IMR-90 (cell line): ENCODE measurements around the gene CATSPERZ. TPM values are rescaled to one million over a fixed set of nuclear protein-coding genes. Genes with fewer than 3 reads are reported as not detected.
A peak's percentile ranks its signal among the peaks of the same experiment; 100 is the strongest.

Experiments
- ATAC-seq: fragments of 200-7000 bp; cut with Tn5 transposase; 2 replicates; pipeline ENCODE4 v1.9.1; 2020; ENCODE audit warnings: low read depth, mild to moderate bottlenecking, moderate library complexity
- BruUV-seq: library from RNA; stranded (reverse); fragments of 400-500 nt; replicated peaks from 2 replicates; lab custom pipeline; 2021; lab: Mats Ljungman, UMichigan
- CTCF ChIA-PET: fragments of 300-600 bp; formaldehyde crosslinking; extraction: SDS; loops from one replicate; lab custom pipeline; 2021; ENCODE audit warnings: antibody characterized with exemption; lab: Yijun Ruan, JAX
- POLR2A ChIA-PET: fragments of 300-600 bp; sonication (Branson Sonifier 250); formaldehyde crosslinking; loops from one replicate; lab custom pipeline; 2022; ENCODE audit warnings: antibody characterized with exemption; ENCODE audit not compliant: unreplicated experiment; lab: Charles Lee
- DNase-seq: peaks from one replicate; pipeline ENCODE4 v3.0.0; 2013
- H2AFZ ChIP-seq: replicated peaks from 2 replicates; pipeline ENCODE3; 2013; ENCODE audit warnings: low read length, mild to moderate bottlenecking; ENCODE audit not compliant: poor library complexity
- H2AK5ac ChIP-seq: 2 replicates; pipeline ENCODE4 v1.6.1; 2013; ENCODE audit warnings: low read depth, low read length, inconsistent platforms
- H2AK9ac ChIP-seq: replicated peaks from 2 replicates; pipeline ENCODE3; 2013; ENCODE audit warnings: mild to moderate bottlenecking, low read depth, low read length, moderate library complexity; ENCODE audit not compliant: poor library complexity
- H2BK120ac ChIP-seq: 2 replicates; pipeline ENCODE4 v1.6.1; 2013; ENCODE audit warnings: low read depth, low read length, inconsistent platforms
- H2BK15ac ChIP-seq: 3 replicates; pipeline ENCODE4 v1.6.1; 2013; ENCODE audit warnings: low read depth, low read length, inconsistent platforms
- H2BK20ac ChIP-seq: 2 replicates; pipeline ENCODE4 v1.6.1; 2013; ENCODE audit warnings: low read depth, mild to moderate bottlenecking, inconsistent platforms, low read length, moderate library complexity
- H2BK5ac ChIP-seq: 2 replicates; pipeline ENCODE4 v1.6.1; 2013; ENCODE audit warnings: mild to moderate bottlenecking, low read depth, low read length, inconsistent platforms; ENCODE audit not compliant: poor library complexity, severe bottlenecking
- H3K14ac ChIP-seq: replicated peaks from 2 replicates; pipeline ENCODE4 v1.6.1; 2013; ENCODE audit warnings: low read depth, low read length, inconsistent platforms
- H3K18ac ChIP-seq: 2 replicates; pipeline ENCODE4 v1.6.1; 2013; ENCODE audit warnings: low read depth, low read length, control low read depth
- H3K23ac ChIP-seq: 2 replicates; pipeline ENCODE4 v1.6.1; 2013; ENCODE audit warnings: low read depth, low read length, inconsistent platforms
- H3K27ac ChIP-seq: 2 replicates; pipeline ENCODE4 v1.5.1; 2013; ENCODE audit warnings: mild to moderate bottlenecking, control low read depth, low read length; ENCODE audit not compliant: insufficient read depth
- H3K27me3 ChIP-seq: 2 replicates; pipeline ENCODE4 v1.6.1; 2013; ENCODE audit warnings: low read length; ENCODE audit not compliant: control insufficient read depth, insufficient read depth
- H3K36me3 ChIP-seq: 2 replicates; pipeline ENCODE4 v1.6.1; 2013; ENCODE audit warnings: low read length, mixed read lengths; ENCODE audit not compliant: control insufficient read depth, insufficient read depth
- H3K4ac ChIP-seq: 2 replicates; pipeline ENCODE4 v1.6.1; 2013; ENCODE audit warnings: low read depth, low read length, inconsistent platforms
- H3K4me1 ChIP-seq: 2 replicates; pipeline ENCODE4 v1.6.1; 2013; ENCODE audit warnings: low read length, mixed read lengths; ENCODE audit not compliant: control insufficient read depth, insufficient read depth
- H3K4me2 ChIP-seq: 2 replicates; pipeline ENCODE4 v1.6.1; 2013; ENCODE audit warnings: low read depth, mild to moderate bottlenecking, control low read depth, low read length, moderate library complexity
- H3K4me3 ChIP-seq: 2 replicates; pipeline ENCODE4 v1.5.1; 2013; ENCODE audit warnings: low read depth, mild to moderate bottlenecking, control low read depth, low read length, moderate library complexity; ENCODE audit not compliant: insufficient read depth
- H3K56ac ChIP-seq: 2 replicates; pipeline ENCODE4 v1.6.1; 2013; ENCODE audit warnings: low read length, inconsistent platforms; ENCODE audit not compliant: insufficient read depth; ENCODE audit errors: extremely low read depth
- H3K79me1 ChIP-seq, 2 experiments: 2 replicates each; pipeline ENCODE4 v1.6.1; 2013; ENCODE audit warnings: low read length in 2 of 2, inconsistent platforms in 1 of 2, low read depth in 1 of 2
- H3K9ac ChIP-seq: 2 replicates; pipeline ENCODE4 v1.6.1; 2013; ENCODE audit warnings: low read depth, low read length, control low read depth
- H3K9me1 ChIP-seq: 2 replicates; pipeline ENCODE4 v1.6.1; 2013; ENCODE audit warnings: low read length, inconsistent platforms; ENCODE audit not compliant: insufficient read depth
- H3K9me3 ChIP-seq: 2 replicates; pipeline ENCODE4 v1.6.1; 2013; ENCODE audit warnings: low read length; ENCODE audit not compliant: control insufficient read depth, insufficient read depth
- H4K20me1 ChIP-seq: 2 replicates; pipeline ENCODE4 v1.6.1; 2013; ENCODE audit warnings: low read length, inconsistent platforms; ENCODE audit not compliant: insufficient read depth
- H4K5ac ChIP-seq: 2 replicates; pipeline ENCODE4 v1.6.1; 2013; ENCODE audit warnings: mild to moderate bottlenecking, low read depth, low read length, control low read depth
- H4K8ac ChIP-seq, 2 experiments: 2 replicates each; pipeline ENCODE4 v1.6.1; 2013; ENCODE audit warnings: low read depth in 2 of 2, low read length in 2 of 2, control low read depth in 1 of 2, inconsistent platforms in 1 of 2
- H4K91ac ChIP-seq: 2 replicates; pipeline ENCODE4 v1.6.1; 2013; ENCODE audit warnings: low read depth, low read length, inconsistent platforms; ENCODE audit not compliant: insufficient read depth
- BHLHE40 ChIP-seq: fragments of 150-350 bp; IDR thresholded peaks from 2 replicates; pipeline ENCODE4 v1.6.1; 2016; ENCODE audit warnings: mild to moderate bottlenecking, low read depth, low read length
- CHD1 ChIP-seq: IDR thresholded peaks from 2 replicates; pipeline ENCODE4 v1.6.1; 2012; ENCODE audit warnings: low read depth, low read length, improper control_type of control experiment
- MAFK ChIP-seq: IDR thresholded peaks from 2 replicates; pipeline ENCODE4 v1.6.1; 2012; ENCODE audit warnings: low read depth, low read length, improper control_type of control experiment
- MAZ ChIP-seq: IDR thresholded peaks from 2 replicates; pipeline ENCODE4 v1.6.1; 2012; ENCODE audit warnings: low read depth, mild to moderate bottlenecking, low read length, improper control_type of control experiment, moderate library complexity, borderline replicate concordance
- MXI1 ChIP-seq: IDR thresholded peaks from 2 replicates; pipeline ENCODE4 v1.6.1; 2012; ENCODE audit warnings: low read depth, mild to moderate bottlenecking, low read length, moderate library complexity, borderline replicate concordance
- NFE2L2 ChIP-seq: fragments of 150-350 bp; IDR thresholded peaks from 2 replicates; pipeline ENCODE4 v1.6.1; 2016; ENCODE audit warnings: low read depth, mild to moderate bottlenecking, low read length
- POLR2A ChIP-seq: IDR thresholded peaks from 2 replicates; pipeline ENCODE4 v1.6.1; 2012; ENCODE audit warnings: mild to moderate bottlenecking, low read depth, low read length
- RAD21 ChIP-seq: IDR thresholded peaks from 2 replicates; pipeline ENCODE4 v1.6.1; 2012; ENCODE audit warnings: low read length, improper control_type of control experiment
- RCOR1 ChIP-seq: IDR thresholded peaks from 2 replicates; pipeline ENCODE4 v1.6.1; 2012; ENCODE audit warnings: mild to moderate bottlenecking, low read length, improper control_type of control experiment; ENCODE audit not compliant: insufficient replicate concordance
- RFX5 ChIP-seq: IDR thresholded peaks from 2 replicates; pipeline ENCODE4 v1.8.0; 2012; ENCODE audit warnings: low read depth, mild to moderate bottlenecking, low read length, moderate library complexity
- SMC3 ChIP-seq: fragments of 150-350 bp; IDR thresholded peaks from 2 replicates; pipeline ENCODE4 v1.6.1; 2016; ENCODE audit warnings: low read depth, mild to moderate bottlenecking, antibody characterized with exemption, low read length, moderate library complexity
- WGBS, 2 experiments: methylation state at CpG; one replicate each; pipeline versions ENCODE4 v1.1.5 to v1.1.7; 2013; ENCODE audit warnings: missing lambda C conversion rate in 2 of 2; ENCODE audit not compliant: insufficient read length in 1 of 2; ENCODE audit errors: extremely low coverage in 2 of 2; 5-methylcytosine and 5-hydroxymethylcytosine counted together
- dilution Hi-C: fragments of 300-500 bp; cut with HindIII; formaldehyde crosslinking; loops from one replicate; pipeline ENCODE4 v1.14.3; 2018; ENCODE audit warnings: low sequenced_read_pairs; ENCODE audit not compliant: unreplicated experiment
- in situ Hi-C: fragments of 300-500 bp; cut with MboI; formaldehyde crosslinking; loops from 3 replicates; pipeline ENCODE4 v1.14.3; 2019; ENCODE audit warnings: low sequenced_read_pairs, inconsistent platforms, mixed read lengths
- intact Hi-C: fragments of 100-400 bp; cut with micrococcal nuclease; formaldehyde crosslinking; loops from 2 replicates; pipeline ENCODE4 v1.10.0; 2022
- polyA plus RNA-seq, 3 experiments: library from polyadenylated mRNA; depleted of rRNA; stranded (reverse); fragments of >200 nt; gene quantifications; 2 replicates each; pipeline ENCODE4 v1.2.3, GENCODE V29; 2012; ENCODE audit warnings: low replicate concordance in 1 of 3
- total RNA-seq: library from RNA; depleted of rRNA; stranded (reverse); fragments of >200 nt; gene quantifications from 2 replicates; pipeline ENCODE4 v1.2.3, GENCODE V29; 2012
- TF ChIP-seq, protein P1 (sequence below): conservative IDR thresholded peaks from 2 replicates; pipeline ENCODE4 v1.5.1; 2012; ENCODE audit warnings: mild to moderate bottlenecking, low read depth, low read length, improper control_type of control experiment
- TF ChIP-seq, protein P2 (sequence below): fragments of 150-350 bp; IDR thresholded peaks from 2 replicates; pipeline ENCODE4 v1.6.1; 2016; ENCODE audit warnings: low read depth, mild to moderate bottlenecking, low read length, moderate library complexity, borderline replicate concordance

Gene CATSPERZ
- total and polyA plus RNA-seq, 2 of the 4 experiments (the other 2 are of a cell fraction): not detected

DNA sequence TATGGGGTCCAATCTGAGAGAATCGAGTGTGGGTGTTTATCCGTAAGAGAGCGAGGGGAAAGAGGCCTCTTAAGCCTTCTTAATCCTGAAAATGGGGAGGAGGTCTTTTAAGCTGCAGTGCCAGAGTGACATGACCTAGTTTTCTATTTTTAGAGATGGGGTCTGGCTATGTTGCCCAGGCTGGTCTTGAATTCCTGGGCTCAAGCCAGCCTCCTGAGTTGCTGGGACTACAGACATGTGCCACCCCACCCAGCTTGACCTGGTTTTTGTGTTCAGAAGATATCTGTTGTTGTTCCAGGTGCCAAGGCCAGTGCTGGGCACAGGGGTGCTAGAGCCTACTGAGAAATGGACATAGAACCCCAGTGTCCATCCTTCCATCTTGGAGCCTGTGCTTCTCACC lies 17.1 kb upstream of the CATSPERZ start:
- no peak for DNase-seq
- Histone ChIP-seq H3K4ac (no peak overlapping the region; the same call in 1 of the 2 replicates), H2BK15ac (no peak overlapping the region), H4K8ac (no peak overlapping the region), H4K20me1 (no peaks in the 10 kb centered on the region), H3K56ac (no peak overlapping the region), H2BK20ac (no peak overlapping the region), H3K9ac (no peak overlapping the region), H3K79me1 (peaks cover 15 to 39% of the 10 kb centered on the region in 2 experiments), H2BK120ac (no peak overlapping the region), H3K14ac (no peak overlapping the region), H3K23ac (peak overlapping the region; percentile 51; the same call in 1 of the 2 replicates), H4K5ac (no peak overlapping the region), H3K9me1 (peaks cover 5% of the 10 kb centered on the region; the same call in 1 of the 2 replicates), H2BK5ac (no peak overlapping the region), H2AK5ac (no peak overlapping the region; the same call in 1 of the 2 replicates), H2AK9ac (no peak overlapping the region), H3K4me1 (peaks cover 8% of the 10 kb centered on the region), H3K4me2 (peak overlapping the region; percentile 15; the same call in 1 of the 2 replicates), H3K9me3 (no peaks in the 10 kb centered on the region), H4K91ac (no peak overlapping the region), H3K36me3 (peaks cover 15% of the 10 kb centered on the region), H3K4me3 (no peak overlapping the region), H3K27me3 (no peaks in the 10 kb centered on the region), H3K18ac (no peak overlapping the region), H2AFZ (no peak overlapping the region), H3K27ac (no peak overlapping the region)
- dilution Hi-C loops (no loop called here), in situ Hi-C loops (no loop called here), intact Hi-C loops (no loop called here)
- no peak for TF ChIP-seq CHD1
- no peak for TF ChIP-seq RAD21
- TF ChIP-seq, protein P1, sequence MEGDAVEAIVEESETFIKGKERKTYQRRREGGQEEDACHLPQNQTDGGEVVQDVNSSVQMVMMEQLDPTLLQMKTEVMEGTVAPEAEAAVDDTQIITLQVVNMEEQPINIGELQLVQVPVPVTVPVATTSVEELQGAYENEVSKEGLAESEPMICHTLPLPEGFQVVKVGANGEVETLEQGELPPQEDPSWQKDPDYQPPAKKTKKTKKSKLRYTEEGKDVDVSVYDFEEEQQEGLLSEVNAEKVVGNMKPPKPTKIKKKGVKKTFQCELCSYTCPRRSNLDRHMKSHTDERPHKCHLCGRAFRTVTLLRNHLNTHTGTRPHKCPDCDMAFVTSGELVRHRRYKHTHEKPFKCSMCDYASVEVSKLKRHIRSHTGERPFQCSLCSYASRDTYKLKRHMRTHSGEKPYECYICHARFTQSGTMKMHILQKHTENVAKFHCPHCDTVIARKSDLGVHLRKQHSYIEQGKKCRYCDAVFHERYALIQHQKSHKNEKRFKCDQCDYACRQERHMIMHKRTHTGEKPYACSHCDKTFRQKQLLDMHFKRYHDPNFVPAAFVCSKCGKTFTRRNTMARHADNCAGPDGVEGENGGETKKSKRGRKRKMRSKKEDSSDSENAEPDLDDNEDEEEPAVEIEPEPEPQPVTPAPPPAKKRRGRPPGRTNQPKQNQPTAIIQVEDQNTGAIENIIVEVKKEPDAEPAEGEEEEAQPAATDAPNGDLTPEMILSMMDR: no peak
- TF ChIP-seq, protein P2, sequence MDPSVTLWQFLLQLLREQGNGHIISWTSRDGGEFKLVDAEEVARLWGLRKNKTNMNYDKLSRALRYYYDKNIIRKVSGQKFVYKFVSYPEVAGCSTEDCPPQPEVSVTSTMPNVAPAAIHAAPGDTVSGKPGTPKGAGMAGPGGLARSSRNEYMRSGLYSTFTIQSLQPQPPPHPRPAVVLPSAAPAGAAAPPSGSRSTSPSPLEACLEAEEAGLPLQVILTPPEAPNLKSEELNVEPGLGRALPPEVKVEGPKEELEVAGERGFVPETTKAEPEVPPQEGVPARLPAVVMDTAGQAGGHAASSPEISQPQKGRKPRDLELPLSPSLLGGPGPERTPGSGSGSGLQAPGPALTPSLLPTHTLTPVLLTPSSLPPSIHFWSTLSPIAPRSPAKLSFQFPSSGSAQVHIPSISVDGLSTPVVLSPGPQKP: no peak
- TF ChIP-seq MAZ: no peak
- no peak for TF ChIP-seq NFE2L2
- no peak for TF ChIP-seq SMC3
- no peak for TF ChIP-seq RFX5
- no peak for TF ChIP-seq BHLHE40
- TF ChIP-seq MAFK: no peak
- no peak for TF ChIP-seq RCOR1
- no peak for TF ChIP-seq MXI1
- TF ChIP-seq POLR2A: no peak
- no CpG with 5 or more reads among the region's 3 CpGs for WGBS, 2 experiments
- CTCF ChIA-PET: interaction anchor here (1.2 to 1.6 kb wide), 2 partner anchors 18 to 22 kb away, joined by 3 to 4 read pairs; partner anchors contain the start of gene ESRRA
- ATAC-seq: no peak
- no TSS peak for BruUV-seq
- POLR2A ChIA-PET: no interaction called here
